GM13976 (cell line): Measurements from ENCODE around the gene APOL2.
"Not testable (repeated sequence)": the region's sequence is repeated elsewhere in the genome, so short reads cannot be mapped to it uniquely, and the experiment has no call there.

Experiments used
- DNase-seq: peaks from one replicate; pipeline ENCODE4 v3.0.0; 2012; ENCODE audit warnings: low spot score
- in situ Hi-C: fragments of 300-500 bp; cut with MboI; formaldehyde crosslinking; loops from one replicate; pipeline ENCODE4 v1.12.0; 2022; ENCODE audit warnings: low sequenced_read_pairs, mixed read lengths, inconsistent platforms; ENCODE audit not compliant: unreplicated experiment
- TF ChIP-seq, protein P1 (sequence below): IDR thresholded peaks from 2 replicates; pipeline ENCODE4 v1.5.1; 2012; ENCODE audit warnings: borderline replicate concordance, mild to moderate bottlenecking; ENCODE audit not compliant: insufficient read depth; ENCODE audit errors: extremely low read depth, missing control alignments, control extremely low read depth

APOL2 gene

DNA sequence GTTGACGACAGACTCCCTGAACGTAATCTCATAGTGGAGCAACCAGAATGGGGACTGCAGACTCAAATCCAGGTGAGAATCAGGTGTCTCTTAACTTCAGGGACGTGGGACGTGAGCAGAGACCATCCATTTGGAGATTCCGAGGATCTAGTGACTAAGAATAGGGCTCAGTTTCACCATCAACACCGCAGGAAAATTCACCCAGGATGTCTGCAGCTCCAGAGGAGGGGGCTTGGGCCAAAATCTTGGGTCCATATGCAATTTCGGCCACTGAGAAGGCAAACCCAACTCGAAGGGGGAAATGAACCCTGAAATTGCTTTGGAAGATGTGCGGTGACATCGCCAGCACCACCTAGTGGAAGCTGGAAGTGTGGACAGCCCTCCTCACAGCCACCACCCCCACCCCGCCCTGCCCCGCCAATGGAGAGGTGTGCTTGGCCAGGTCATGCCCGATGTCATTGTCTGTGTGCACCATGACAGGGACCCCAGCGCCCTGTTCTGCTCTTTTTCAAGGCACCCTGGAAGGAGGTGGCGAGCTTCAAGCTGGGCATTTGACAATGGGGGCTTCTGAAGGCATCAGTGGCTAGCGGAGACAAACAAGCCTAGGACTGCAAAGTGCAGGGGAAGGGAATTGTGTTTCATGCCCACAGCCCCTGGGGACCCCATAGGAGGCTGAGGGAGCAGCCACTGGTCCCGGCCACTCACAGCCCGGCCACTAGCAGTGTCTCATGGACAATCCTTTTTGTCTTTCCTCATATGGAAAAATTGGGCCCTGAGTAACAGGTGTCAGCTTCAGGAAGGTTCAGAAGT, 38.4 kb upstream of the APOL2 start:
- DNase-seq: peak; percentile 82
- TF ChIP-seq, protein P1, sequence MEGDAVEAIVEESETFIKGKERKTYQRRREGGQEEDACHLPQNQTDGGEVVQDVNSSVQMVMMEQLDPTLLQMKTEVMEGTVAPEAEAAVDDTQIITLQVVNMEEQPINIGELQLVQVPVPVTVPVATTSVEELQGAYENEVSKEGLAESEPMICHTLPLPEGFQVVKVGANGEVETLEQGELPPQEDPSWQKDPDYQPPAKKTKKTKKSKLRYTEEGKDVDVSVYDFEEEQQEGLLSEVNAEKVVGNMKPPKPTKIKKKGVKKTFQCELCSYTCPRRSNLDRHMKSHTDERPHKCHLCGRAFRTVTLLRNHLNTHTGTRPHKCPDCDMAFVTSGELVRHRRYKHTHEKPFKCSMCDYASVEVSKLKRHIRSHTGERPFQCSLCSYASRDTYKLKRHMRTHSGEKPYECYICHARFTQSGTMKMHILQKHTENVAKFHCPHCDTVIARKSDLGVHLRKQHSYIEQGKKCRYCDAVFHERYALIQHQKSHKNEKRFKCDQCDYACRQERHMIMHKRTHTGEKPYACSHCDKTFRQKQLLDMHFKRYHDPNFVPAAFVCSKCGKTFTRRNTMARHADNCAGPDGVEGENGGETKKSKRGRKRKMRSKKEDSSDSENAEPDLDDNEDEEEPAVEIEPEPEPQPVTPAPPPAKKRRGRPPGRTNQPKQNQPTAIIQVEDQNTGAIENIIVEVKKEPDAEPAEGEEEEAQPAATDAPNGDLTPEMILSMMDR: peak; percentile 71

DNA sequence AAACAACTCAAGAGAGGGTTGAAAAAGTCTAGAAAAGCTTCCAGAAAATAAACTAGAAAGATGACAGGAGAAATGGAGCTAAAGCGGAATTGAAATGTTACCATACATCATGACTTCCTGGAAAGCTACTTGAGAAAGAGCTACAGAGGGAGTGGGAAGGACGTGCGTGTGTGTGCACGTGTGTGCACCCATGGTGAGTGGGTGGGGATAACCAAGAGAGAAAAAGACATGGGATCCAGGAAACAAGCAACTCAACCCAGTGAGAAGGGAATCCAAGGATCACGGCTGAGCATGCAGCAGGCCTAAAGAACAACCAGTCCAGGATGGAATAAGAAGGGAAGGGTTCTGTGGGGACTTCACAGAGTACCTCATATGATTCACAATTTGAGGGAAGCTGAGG, 35.2 kb upstream of the APOL2 start:
- TF ChIP-seq, protein P1: no peak
- no peak for DNase-seq
- in situ Hi-C loops: no loop called here

More for the DNA sequence above, 38.4 kb upstream of the APOL2 start:
- in situ Hi-C loops: no loop called here

DNA sequence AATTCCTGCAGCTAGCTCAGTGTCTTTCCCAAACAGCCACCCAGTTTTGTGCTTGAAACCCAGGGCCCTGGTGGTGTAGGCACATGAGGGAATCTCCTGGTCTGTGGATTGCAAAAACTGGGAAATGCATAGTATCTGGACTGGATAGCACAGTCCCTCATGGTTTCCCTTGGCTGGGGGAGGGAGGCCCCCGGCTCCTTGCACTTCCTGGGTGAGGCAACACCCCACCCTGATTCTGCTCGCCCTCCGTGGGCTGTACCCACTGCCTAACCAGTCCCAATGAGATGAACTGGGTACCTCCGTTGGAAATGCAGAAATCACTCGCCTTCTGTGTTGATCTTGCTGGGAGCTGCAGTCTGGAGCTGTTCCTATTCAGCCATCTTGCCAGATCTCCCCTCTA, 32.6 kb upstream of the APOL2 start:
- in situ Hi-C loops, DNase-seq: not testable (repeated sequence)

DNA sequence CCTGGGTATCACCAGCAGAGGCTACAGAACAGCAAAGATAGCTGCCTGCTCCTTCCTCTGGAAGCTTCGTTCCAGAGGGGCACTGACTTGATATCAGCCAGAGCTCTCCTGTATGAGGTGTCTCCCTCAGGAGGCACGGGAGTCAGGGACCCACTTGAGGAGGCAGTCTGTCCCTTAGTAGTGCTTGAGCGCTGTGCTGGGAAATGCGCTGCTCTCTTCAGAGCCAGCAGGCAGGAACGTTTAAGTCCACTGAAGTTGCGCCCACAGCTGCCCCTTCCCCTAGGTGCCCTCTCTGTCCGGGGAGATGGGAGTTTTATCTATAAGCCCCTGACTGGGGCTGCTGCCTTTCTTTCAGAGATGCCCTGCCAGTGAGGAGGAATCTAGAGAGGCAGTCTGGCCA, 31.9 kb upstream of the APOL2 start:
- DNase-seq, in situ Hi-C loops: not testable (repeated sequence)

DNA sequence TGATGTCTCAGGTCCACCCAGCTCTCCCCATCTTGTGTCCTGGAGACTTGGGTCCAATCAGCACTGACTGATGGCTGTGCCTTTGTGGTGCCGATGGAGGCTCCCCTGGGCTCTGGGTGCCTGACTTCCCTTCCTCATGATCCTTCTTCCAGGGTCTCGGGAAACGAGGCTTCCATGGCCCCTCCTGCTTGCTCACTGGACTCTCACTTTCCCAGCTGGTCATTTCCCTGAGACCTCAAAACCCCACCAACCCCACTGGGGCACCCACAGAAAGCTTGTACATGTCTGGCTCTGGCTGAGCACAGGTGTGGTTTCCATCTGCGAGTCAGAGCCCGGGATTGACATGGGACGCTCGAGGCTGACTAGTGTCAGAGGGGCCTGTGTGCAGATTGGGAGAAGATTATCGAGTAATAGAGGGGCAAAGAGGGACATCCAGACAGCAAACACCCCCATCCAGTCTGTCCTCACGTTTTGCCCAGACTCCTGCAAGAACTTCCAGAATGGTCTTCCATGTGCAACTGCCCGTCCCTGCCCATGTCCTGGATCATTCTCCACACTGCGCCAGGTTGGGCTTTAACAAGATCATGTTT, 28.7 kb upstream of the APOL2 start:
- no peak for DNase-seq
- in situ Hi-C loops: no loop called here
- TF ChIP-seq, protein P1: no peak

DNA sequence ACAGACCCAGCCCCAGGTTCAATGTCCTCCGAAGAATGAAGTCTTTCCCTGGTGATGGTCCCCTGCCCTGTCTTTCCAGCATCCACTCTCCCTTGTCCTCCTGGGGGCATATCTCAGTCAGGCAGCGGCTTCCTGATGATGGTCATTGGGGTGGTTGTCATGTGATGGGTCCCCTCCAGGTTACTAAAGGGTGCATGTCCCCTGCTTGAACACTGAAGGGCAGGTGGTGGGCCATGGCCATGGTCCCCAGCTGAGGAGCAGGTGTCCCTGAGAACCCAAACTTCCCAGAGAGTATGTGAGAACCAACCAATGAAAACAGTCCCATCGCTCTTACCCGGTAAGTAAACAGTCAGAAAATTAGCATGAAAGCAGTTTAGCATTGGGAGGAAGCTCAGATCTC, 27.7 kb upstream of the APOL2 start:
- in situ Hi-C loops: no loop called here
- TF ChIP-seq, protein P1: no peak
- no peak for DNase-seq

DNA sequence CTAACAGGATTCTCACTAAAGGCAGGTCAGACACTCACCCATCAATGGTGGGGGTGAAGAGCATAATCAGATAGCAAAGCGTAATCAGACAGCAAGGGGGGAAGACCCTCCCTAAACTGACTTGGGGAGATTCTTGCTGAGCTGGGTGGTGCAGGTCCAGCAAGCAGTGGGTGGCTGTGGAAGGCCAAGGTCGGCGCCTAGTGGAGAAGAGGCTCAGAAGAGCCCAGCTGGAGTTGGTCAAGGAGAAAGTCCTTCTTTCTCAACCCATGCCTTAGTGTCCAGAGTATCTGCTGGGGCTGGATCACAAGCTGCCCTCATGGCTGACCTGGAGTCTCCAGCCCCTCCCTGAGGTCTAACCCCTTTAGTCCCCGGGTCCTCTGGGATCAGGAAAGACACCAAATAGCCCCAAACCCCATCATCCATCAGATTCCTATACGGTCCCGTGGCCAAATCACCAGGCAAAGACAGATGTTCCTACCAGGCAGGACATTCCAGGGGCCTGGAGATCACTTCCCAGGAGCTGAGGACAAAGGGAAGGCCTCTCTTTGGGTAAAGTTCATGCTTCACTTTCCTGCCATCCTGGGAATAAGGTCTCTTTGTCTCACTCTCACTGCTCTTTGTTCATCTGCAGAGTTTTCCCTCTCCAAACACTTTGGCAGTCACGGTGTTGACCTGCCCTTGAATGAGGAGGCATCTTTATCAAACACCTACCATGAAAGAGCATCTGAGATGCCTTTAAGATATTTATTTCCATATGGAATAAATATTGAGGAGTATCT, 24.7 kb upstream of the APOL2 start:
- DNase-seq, in situ Hi-C loops: not testable (repeated sequence)

DNA sequence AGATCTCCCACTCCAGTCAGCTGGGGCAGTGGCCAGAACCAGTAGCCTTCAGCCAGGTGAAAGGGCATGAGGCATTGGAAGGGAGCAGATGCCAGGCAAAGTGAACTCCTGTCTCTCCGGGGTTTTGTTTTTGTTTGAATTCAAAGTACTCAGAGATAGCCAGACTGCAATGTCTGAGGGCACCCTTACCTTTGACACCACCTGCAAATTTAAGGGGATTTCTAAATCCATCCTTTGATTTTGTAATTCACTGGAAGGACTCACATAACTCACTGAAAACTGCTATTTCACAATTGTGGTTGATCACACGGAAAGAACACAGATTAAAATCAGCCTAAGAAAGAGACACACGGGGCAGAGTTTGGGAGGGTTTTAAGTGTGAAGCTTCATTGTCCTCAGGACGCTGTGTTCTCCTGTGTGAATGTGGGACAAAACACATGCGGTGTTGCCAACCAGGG, 23.9 kb upstream of the APOL2 start:
- in situ Hi-C loops, DNase-seq: not testable (repeated sequence)

DNA sequence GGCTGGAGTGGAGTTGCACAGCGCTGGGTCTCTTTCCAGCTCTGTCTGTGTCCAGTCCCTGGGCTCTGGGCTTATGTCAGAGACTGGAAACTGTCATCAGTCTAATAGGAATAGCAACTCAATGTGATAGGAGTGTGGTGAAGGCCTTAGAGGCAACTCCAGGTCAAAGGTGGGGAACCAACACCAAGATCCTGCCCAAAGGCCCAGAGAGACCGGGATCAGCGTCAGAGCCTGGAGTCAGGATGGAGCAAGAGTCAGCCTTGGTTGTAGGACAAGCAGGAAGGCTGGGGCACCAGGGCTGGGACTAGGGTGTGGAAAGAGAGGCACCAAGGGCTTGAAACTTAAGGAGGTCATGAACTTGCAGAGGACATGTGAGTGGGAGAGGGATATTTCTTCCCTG, 23.0 kb upstream of the APOL2 start:
- DNase-seq, in situ Hi-C loops: not testable (repeated sequence)

DNA sequence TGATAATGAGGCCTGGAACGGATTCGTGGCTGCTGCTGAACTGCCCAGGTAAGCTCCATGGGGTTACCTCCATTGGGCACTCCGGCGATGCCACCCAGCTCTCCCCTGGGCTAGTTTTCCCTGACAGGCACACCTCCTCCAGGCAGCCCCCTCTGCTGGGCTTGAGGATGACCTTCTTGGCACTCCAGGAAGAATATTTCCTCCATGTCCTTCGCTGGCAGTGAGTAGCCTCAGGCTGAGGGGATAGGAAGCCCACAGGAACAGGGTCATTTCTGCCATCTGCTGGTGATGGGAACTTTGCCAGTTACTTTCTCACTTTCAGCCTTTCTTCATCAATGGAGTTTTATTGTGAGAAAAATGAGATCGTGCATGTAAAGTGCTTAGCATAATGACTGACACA, 22.3 kb upstream of the APOL2 start:
- in situ Hi-C loops, DNase-seq: not testable (repeated sequence)
